ENCODE measurements around the gene RUVBL1.
"Not testable (repeated sequence)": the region's sequence is repeated elsewhere in the genome, so short reads cannot be mapped to it uniquely, and the experiment has no call there.

Gene RUVBL1

DNA sequence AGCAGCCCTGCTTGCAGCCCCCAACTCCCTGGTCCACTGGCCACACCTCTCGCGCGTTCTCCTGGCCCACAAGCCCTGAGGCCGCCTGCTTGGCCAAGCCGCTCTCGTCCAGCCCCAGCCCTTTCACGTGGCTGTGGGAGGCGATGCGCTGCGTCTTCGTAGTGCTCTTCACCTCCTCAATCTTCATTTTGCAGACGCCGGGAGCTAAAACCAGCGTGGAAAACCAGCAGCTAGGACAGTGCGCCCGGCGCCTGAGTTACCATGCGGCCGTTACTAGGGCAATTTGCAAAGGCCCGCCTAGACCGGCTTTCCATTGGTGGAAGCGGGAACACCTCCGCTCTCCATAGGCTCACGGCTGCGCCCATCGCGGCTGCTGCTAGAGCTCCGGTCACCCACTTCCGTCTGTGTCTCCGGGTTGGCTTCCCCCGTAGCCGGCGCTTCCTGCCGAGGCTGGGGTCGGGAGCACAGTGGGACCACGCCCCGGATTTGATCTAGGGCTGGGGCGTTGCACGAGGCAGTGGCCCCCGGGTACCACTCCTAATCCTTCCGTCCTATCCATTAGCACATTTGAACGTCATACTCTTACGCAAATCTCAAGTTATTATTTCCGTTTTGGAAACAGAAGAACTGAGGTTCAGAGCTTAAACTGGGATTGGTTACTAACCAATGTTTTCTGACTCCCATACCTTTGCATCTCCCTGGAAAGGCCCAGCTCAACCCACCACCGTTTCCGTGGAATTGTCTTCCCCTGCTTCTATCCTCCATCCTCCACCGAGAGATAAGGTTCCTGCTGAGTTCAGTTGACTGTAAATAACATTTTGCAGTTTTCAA is at the start of gene RUVBL1:
TSS of gene RUVBL1 (minus strand) at position 275 of the 831 bp plus-strand sequence. CDS start at position 187, 88 bp downstream.
- DNase-seq: peak; percentile 99

DNA sequence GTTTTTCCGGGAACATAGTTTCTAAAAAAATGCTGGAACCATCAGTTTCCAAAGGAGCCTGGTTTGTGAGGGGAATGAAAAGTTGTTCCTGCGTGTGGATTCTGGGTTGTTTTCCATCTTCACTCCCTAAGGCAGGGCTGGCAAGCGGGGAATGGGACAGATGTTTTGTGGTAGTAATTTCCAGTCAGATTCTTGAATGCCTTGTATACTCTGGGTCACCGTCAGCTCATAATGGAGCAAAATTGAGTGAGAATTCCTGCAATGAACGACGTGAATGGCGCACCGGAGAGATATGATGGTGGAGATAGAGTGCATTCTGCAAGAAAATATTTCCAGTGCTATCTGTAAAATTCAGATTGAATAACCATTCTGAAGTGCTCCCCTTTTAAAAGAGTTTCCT is 49.6 kb upstream of the RUVBL1 start:
- DNase-seq: no peak

DNA sequence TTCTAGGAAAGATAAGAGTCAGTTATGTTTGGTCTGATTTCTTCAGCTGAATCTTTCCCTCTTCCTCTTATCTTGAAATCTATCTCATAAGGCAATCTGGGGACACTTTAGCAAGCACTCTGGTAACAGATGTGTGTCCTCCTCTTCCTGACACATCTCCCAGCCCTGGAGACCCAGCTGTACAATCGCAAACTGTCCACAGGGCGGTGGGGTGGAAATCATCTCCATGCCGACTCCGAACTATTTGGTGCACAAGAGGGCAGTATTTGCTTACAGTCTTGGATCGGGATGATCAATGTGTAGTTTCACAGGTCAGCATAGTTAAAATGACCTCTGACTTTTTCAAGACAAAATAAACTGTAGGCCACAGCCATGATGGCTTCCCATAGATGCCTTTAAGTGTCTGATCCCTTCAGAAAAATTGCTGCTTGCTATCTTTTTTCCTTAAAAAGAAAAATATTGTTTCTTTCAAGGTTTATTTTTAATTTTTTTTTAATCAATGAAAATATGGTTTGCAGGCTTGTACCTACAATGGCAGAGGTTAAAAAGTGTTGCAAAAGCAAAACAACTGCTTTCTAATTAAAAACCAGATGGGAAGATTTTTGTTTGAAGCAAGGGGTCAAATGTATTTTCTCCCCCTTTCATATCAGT is 47.4 kb upstream of the RUVBL1 start:
- DNase-seq: peak; percentile 76 to 91

DNA sequence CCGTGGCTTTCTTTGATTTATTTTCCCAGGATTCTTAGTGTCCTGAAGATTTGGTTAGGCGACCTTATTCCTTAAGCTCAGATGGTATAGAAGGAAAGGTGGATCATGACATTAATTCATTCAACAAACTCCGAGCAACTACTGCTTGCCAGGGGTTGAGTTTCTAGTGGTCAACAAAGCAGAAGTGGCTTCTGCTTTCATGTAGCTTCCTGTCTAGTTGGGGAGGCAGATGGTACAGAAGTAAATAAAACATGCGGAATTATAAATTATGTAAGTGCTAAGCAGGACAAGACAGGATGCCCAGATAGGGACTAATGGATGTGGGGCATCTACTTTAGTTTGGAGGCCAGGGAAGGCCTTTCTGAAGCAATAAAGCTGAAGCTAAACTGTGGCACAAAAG is 45.2 kb upstream of the RUVBL1 start:
- DNase-seq: no peak

DNA sequence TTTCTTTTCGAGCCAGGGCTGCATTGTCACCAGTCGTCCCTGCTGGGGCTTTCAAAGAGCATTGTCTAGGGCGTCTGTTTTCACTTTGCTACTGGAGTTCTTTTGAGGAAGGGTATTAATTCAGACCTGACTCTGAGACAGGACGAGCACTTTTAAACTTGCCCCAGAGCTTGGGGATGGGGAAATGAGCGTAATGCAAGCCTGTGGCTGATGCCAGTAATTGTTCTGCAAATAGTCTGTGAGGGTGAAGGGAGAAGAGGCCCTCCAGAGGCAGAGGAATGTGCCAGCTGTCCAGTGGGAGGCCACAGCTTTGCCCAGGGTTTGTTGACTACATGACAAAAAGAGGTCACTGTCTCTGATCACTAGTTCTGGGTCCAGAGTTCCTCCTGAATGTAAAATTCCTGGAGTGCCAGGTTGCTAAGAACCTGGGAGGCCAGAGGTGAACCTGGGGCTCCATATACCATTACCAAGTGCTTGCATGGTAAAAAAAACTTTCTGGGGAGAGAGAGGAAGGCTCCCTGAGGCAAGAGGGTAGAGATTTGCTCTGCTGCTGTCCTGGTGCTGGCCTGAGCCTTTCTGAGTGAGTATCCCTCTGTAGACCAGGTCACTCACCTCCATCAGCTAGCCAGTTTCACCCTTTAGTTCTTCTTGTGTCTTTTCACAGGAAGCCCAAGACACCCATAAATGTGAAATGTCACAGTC is 44.5 kb upstream of the RUVBL1 start:
- DNase-seq: no peak

DNA sequence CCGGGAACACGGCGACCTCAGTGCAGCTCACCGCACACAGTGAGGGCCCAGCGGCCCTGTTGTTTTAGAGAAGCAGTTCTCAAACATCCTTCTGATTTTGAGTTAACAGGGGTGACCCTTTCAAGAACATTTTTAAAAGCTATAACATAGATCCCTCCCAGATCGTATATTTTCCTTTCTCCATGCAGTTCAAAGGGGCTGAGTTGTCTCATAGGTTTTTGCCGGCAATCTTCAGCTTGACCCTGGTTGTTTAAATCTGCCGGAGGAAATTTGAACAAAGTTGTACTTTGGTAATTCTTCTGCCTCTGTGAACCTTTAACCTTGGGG is 44.0 kb upstream of the RUVBL1 start:
- no peak for DNase-seq

DNA sequence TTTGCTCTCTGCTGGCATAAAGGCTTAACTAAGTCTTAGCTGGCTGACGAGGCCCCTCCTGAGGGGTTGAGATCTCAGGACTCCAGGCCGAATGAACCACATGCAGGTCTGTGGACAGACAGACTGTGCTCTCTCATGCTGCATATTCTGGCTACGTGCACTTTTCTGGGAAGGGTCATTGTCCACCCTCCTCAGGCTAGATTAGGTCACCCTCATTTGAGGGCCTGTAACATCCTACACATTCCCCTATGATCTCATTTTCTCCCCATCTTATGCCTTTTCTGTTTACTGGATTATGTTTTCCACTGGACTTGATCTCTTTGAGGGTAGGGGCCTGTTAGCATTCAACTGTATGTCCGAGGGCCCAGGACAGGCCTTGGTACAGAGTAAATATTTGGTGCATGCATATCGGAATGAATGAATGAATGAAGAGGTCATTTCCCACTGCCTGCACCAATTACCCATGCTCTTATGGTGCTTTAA is 43.4 kb upstream of the RUVBL1 start:
- no peak for DNase-seq

DNA sequence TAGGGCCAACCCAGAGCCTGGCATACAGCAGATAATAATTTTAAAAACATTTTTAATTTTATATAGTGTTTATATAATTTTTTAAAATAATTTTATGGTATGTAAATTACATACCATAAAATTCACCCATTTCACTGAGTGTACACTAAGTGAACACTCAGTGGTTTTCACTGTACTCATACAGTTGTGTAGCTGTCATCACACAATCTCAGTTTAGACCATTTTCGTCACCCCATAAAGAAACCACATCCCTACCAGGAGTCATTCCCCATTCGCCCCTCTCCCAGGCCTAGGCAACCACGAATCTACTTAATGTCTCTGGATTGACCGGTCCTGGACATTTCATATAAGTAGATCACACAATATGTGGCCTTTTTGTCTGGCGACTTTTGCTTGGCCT is 39.8 kb upstream of the RUVBL1 start:
- DNase-seq: no peak

DNA sequence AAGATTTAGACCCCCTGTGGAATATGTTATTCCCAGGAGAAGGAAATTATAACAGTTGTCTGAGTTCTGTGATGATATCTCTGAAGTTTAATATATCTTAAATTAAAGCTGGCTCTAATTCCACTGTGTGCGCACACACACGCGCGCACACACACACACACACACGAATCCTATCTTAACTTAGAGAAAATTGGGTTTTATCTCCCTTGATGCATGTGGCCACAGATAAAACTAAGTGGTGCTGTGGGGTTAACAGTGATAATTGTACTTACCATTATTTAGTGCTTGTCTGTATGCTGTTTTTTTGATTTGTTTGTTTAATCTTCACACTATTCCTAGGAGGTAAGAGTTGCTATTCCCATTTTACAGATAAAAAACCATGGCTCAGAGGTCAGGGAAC is 37.0 kb upstream of the RUVBL1 start:
- DNase-seq: no peak

DNA sequence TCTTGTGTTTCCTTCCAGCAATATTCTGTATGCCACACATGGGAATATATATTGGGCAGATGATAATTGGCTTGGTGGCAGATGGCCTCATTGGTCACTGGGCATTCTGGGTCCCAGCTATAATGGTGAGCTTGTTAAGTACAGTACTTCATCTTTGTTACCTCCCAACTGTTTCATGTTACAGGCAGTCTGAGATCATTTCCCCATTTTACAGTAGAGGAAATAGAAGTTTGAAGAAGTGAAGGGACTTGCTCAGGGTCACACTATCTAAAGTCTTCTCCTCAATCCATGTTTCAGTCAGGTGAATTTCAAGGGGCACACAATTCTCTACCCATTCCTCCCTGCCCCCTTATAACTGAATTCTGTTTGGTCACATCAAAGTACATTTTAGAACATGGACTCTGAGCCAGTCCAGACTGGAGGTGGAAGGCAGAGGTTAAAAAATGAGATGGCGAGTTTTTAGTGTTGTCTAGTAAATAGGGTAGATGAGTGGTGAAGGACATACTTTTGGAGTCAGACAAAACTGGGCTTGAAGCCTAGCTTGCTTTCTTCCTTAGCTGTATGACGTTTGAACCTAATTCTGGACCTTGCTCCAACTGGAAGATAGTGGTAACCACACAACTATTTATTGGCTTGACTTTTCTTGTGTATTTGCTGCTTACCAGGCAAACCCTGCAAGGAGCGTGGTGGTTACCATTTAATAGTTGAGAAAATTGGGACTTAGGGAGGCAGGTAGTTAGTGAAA is 32.2 kb upstream of the RUVBL1 start:
- no peak for DNase-seq

DNA sequence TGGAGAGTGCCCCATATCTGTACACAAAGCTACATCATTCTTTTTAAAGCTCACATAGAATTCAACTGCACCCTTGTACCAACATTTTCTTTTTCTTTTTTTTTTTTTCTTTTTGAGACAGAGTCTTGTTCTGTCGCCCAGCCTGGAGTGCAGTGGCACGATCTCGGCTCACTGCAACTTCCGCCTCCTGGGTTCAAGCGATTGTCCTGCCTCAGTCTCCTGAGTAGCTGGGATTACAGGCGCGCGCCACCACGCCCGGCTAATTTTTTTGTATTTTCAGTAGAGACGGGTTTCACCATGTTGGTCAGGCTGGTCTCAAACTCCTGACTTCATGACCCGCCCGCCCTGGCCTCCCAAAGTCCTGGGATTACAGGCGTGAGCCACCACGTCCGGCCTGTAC is 30.7 kb upstream of the RUVBL1 start:
- not testable (repeated sequence) for DNase-seq

DNA sequence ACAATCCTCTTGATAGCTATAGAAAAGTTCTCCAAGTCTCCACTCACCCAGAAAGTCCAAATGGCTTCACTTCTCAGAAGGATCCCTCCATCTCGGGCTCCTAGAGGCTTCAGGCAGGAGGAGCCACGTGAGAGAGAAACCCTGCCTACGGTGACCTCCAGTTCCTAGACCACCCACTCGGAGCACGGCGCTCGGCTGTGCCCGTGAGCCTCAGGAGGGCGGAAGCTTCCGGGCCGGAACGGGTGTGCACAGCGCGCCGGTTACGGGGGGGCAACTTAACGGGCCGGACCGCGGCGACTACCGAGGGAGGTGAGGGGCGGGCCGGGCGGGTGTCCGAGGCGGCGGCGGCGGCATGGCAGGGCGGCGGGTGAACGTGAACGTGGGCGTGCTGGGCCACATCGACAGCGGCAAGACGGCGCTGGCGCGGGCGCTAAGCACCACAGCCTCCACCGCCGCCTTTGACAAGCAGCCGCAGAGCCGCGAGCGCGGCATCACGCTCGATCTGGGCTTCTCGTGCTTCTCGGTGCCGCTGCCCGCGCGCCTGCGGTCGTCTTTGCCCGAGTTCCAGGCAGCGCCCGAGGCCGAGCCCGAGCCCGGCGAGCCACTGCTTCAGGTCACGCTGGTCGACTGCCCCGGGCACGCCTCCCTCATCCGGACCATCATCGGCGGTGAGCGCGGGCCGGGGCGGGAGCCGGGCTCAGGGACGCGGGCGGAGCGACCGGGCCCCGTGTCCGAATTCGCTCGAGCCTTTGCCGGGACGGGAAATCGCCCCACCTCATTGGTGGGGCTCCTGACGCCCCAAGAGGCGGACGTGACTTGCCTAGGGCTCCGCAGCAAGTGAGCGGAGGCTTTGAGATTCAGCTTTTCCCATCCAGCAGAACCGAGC is 29.8 kb upstream of the RUVBL1 start, which contains the start of gene EEFSEC:
TSS of gene EEFSEC (plus strand) at position 326 of the 886 bp plus-strand sequence. CDS start at position 353, 27 bp downstream.
- peak; percentile 73 to 94 for DNase-seq

DNA sequence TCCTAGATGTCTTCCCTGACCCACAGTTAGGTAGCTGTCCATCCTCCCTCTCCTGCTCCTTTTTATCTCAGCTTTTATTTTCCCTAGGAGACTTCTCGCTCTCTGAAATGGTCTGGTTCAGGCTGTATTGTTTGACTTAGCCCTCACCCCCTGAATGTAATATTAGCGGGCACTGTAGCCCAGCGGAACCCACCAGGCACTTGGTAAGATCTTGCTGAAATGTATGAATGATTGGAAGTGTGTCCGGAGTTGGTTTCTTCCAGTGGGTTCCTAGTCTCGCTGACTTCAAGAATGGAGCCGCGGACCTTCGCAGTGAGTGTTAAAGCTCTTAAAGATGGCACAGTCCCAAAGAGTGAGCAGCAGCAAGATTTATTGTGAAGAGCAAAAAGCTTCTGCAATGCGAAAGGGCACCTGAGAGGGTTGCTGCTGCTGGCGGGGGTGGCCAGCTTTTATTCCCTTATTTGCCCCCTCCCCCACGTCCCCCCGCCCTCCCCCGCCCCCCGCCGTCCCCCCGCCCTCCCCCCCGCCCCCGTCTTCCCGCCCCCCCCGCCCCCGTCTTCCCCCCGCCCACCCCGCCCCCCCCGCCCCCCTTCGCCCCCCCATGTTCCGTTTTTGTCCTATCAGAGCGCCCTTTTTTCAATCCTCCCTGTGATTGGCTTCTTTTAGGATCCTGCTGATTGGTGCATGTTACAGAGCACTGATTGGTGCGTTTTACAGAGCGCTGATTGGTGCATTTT is 29.0 kb upstream of the RUVBL1 start:
- peak in 1 of 2 experiments; percentile 24 for DNase-seq

DNA sequence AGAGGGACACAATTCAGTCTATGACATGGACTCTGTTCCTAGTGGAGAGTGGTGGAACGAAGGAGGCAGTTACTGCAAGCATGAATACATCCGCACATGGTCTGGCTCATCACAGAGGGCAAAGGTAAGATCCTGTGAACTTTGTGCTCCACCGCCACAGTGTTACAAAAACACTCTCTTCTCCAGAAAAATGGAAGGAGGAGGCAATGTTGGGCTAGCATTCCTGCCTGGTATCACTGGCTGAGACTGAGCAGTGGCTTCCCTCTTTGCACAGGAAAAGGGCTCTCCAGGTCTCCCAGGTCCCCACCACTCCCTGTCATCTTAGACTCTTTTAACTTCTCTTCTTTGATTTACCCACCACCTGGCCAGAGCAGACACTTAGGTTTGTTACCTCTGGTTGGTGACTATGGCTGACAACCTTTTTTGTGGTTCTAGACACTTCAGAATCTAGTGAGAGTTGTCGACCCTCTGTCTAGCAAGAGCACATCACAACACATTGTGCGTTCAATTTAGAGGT is 28.2 kb upstream of the RUVBL1 start:
- no peak for DNase-seq

DNA sequence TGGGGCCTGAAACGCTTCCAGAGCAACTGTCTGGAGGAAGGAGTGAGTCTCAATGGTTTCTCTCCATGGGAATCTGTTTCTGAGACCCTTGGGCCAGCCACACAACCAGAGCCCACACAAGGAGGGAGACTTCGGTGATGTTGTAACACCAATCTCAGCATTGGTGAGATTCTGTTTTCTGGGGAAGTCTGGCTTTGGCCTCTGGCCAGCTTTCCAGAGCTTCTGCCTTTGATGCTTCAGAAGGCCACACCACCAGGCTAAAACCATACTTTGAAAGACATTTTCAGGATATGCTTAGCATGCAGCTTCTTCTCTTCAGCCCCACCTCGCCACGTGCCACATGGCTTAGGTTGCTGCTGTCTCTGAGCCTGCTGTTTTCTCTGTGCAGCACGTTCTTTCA is 26.0 kb upstream of the RUVBL1 start:
- DNase-seq: no peak

DNA sequence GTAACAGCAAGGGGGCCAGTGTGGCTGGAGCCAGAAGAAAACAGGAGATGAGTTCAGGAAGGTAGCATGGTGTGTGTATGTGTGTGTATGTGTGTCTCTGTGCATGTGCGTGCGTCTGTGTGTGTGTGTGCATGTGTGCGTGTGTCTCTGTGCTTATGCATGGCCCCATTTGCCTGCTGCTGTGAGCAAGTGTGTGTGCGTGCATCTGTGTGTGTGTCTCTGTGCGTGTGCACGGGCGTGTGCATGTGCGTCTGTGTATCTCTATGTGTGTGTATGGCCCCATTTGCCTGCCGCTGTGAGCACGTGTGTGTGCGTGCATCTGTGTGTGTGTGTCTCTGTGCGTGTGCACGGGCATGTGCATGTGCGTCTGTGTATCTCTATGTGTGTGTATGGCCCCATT is 22.6 kb upstream of the RUVBL1 start:
- DNase-seq: no peak

DNA sequence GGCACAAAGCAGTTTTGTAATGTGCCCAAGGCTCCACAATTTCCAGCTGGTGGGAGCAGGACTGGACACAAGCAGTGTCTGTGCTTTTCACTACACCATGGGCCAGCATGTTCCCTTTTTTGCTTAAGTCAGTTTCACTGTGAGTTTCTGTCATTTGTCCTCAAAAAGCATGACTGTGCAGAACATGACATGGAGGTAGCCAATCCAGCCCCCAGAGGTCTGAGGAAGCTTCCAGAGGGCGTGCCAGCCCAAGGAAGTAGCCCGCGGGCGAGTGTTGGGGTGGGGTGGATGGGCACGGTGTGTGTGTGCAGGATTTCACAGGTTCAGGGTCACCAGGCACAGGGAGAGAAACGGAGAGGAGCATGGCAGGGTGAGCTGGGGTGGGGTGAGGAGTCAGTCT is 21.7 kb upstream of the RUVBL1 start:
- no peak for DNase-seq

DNA sequence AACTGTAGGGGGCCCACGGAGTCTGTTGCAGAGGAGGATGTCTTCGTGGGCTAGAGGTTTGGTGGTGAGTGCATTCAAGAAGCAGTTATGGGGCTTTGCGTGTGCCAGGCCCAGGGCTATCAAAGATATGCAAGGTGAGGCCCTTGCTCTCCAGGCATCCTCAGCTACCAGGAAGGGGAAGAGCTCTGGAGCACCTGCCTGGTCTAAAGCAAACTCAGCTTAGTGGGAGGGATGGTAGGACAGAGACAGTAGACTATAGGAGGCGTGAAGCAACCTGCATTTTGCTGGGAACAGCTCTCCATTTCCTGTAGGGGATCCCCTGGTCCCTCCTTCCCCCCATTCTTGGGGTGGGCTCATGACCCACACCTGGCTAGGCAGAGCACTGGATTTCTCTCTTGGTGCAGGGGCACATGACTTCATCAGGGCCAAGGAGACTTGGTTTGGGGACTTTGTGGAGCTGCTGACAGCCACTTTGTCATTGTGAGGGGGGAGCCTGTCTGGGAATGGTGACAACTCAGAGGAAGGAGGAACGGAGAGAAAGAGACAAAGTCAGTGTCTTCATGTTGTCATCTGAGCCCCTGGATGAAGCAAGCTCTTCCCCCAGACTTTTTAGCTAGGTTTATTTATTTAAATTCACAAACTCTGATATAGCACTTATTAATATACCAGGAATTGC is 21.0 kb upstream of the RUVBL1 start:
- no peak for DNase-seq

DNA sequence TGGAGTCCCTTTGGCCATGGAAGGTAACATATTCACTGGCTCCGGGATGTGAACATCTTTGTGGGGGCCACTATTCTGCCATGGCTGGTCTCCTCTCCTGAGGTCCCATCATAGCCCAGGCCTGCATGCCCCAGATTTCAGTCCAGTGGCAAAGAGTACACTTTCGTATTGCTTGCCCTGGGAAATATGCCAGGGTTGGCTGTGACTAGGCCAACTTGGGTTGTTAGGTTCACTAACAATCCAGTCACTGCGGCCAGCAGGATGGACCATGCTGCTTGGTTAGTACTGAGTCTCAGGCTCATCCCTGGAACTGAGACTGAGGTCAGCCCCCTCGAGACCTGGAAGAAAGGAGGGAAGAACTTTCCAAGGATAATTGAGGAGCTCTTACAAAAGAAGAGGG is 19.9 kb upstream of the RUVBL1 start:
- no peak for DNase-seq

DNA sequence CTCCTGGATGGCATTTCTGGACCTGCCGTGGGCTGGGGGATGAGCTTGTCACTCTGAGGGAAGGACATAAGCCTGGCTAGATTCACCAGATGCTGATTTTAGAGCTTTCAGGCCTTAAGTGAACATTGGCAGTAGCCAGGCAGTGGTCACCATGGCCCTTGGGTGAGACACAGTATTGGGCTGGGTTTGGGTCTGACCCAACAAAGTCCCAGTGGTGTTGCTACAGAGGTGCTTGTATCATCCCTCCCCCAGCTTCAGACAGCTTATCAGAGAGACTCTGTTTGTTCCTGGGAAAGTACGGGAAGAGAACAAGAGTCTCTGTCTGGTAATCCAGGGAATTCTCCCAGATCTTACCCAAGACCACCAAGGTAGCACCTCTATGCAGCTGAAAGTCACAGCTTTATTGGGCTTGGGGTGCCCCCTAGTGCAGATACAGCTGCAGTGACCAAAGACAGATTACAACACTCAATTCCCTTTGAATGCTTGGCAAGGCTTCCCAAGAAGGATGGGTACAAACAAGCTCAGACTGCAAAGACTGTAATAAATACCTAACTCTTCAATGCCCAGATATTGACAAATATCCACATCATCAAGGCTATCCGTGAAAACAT is 9.8 kb upstream of the RUVBL1 start:
- DNase-seq: peak; percentile 44 to 66

Measured in NCI-H524 (cell line).